Inflammatory macrophage treated with lipopolysaccharide for 4 hours (primary cell): Measurements from ENCODE around the gene EPS15.

Experiments
- DNase-seq: peaks from one replicate; pipeline ENCODE4 v3.0.0-alpha.2; 2020

The EPS15 gene

GRCh38 chr1:51311826-51312225, 207.2 kb downstream of the EPS15 start:
- DNase-seq = no peak

GRCh38 chr1:51310871-51311613, 208.0 kb downstream of the EPS15 start:
- DNase-seq = no peak

DNA sequence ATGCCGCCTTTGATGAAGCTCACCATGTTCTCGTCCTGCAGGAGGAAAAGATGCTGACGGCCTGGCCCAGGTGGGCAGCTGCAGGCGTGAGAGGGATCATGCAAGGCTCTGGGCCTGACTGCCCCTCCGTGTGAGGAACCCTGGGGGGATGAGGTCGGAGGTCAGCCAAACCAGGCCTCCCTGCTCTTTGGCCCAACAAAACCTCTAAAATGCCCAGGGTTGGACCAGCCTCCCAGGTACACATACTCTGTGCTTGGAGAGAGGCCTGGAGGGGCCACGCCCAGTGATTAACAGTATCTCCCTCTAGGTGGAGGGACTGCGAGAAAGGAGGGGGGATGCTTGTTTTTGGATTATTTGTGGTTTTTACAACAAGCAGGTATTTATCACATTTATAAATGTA, 209.8 kb downstream of the EPS15 start:
- no peak for DNase-seq

DNA sequence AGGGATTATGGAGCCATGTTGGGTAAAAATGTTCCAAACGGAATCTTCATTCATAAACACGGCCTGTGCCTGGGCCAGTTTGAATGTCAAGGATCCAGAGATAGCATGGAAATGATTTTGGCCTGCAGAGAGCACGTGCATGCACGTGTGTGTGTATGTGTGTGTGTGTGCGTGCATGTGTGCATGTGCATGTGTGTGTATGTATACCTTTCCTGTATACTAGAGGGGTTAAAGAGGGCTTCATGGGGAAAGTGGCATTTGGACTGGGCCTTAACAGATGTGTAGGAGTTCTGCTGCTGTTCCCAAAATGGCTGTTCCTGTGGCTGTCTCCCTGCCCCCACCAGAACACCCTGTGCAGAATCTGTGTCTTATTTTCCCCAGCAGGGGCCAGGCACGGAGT, 210.4 kb downstream of the EPS15 start:
- DNase-seq = no peak

- no peak for DNase-seq
These were observed 212.1 kb downstream of the EPS15 start for GRCh38 chr1:51306950-51307349.

DNA sequence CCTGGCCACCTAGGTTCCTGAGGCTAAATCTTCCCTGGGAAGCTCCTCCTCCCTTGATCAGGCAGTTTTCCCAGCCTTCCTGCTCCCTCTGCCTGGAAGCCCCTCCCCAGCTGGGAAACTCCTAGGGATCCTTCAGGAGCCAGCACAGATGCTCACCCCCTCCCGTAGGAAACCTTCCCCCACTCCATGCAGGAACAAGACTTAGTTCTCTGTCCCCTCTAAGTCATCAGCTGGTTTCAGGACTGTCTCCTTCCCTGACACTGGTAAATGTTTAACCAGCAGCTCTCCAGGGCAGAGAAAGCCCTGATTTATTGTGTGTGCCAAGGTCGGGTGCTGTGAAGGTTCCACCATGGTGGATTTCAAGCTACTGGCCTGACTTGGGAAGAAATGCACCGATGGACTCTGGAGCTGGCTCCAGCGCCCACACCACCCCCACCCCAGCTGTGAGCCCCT, 213.7 kb downstream of the EPS15 start:
- no peak for DNase-seq

GRCh38 chr1:51304360-51304759, 214.7 kb downstream of the EPS15 start:
- no peak for DNase-seq
